HEK293 (cell line): ENCODE measurements around the gene WASF2.

Source experiments
- GLIS1 ChIP-seq: fragments of 450-650 bp; formaldehyde crosslinking; IDR thresholded peaks from 2 replicates; pipeline ENCODE4 v1.5.1; 2016; ENCODE audit warnings: missing biosample characterization, missing genetic modification characterization
- IKZF3 ChIP-seq: fragments of 450-650 bp; IDR thresholded peaks from 2 replicates; pipeline ENCODE4 v1.5.0; 2018; ENCODE audit warnings: missing biosample characterization, mild to moderate bottlenecking, missing genetic modification characterization, moderate library complexity
- PRDM1 ChIP-seq: fragments of 450-650 bp; formaldehyde crosslinking; IDR thresholded peaks from 2 replicates; pipeline ENCODE4; 2016; ENCODE audit warnings: missing biosample characterization, missing genetic modification characterization
- YY1 ChIP-seq: fragments of 450-650 bp; formaldehyde crosslinking; IDR thresholded peaks from 2 replicates; pipeline ENCODE4 v1.5.1; 2018; ENCODE audit warnings: missing biosample characterization, missing genetic modification characterization
- ZBTB8A ChIP-seq: fragments of 450-650 bp; formaldehyde crosslinking; IDR thresholded peaks from 2 replicates; pipeline ENCODE4 v1.5.1; 2016; ENCODE audit warnings: missing biosample characterization, missing genetic modification characterization
- ZFP3 ChIP-seq: fragments of 450-650 bp; formaldehyde crosslinking; IDR thresholded peaks from 2 replicates; pipeline ENCODE4 v1.5.1; 2016; ENCODE audit warnings: low read depth, missing biosample characterization, missing genetic modification characterization
- ZFP41 ChIP-seq: fragments of 450-650 bp; formaldehyde crosslinking; IDR thresholded peaks from 2 replicates; pipeline ENCODE4 v1.5.1; 2016; ENCODE audit warnings: missing biosample characterization, missing genetic modification characterization, borderline replicate concordance
- ZNF121 ChIP-seq: fragments of 450-650 bp; formaldehyde crosslinking; IDR thresholded peaks from 2 replicates; pipeline ENCODE4 v1.5.1; 2016; ENCODE audit warnings: missing biosample characterization, missing genetic modification characterization
- ZNF132 ChIP-seq: fragments of 450-650 bp; formaldehyde crosslinking; IDR thresholded peaks from 2 replicates; pipeline ENCODE4 v1.5.1; 2017; ENCODE audit warnings: missing biosample characterization, missing genetic modification characterization, borderline replicate concordance
- ZNF148 ChIP-seq: fragments of 450-650 bp; formaldehyde crosslinking; IDR thresholded peaks from 2 replicates; pipeline ENCODE4 v1.5.0; 2017; ENCODE audit warnings: missing biosample characterization, missing genetic modification characterization, borderline replicate concordance
- ZNF155 ChIP-seq: fragments of 450-650 bp; formaldehyde crosslinking; IDR thresholded peaks from 2 replicates; pipeline ENCODE4 v1.5.1; 2016; ENCODE audit warnings: missing biosample characterization, missing genetic modification characterization
- ZNF211 ChIP-seq: fragments of 450-650 bp; formaldehyde crosslinking; IDR thresholded peaks from 2 replicates; pipeline ENCODE4 v1.5.1; 2016; ENCODE audit warnings: low read depth, missing biosample characterization, missing genetic modification characterization
- ZNF292 ChIP-seq: fragments of 450-650 bp; formaldehyde crosslinking; IDR thresholded peaks from 2 replicates; pipeline ENCODE4 v1.5.1; 2016; ENCODE audit warnings: low read depth, missing biosample characterization, missing genetic modification characterization, borderline replicate concordance
- ZNF335 ChIP-seq: fragments of 450-650 bp; formaldehyde crosslinking; conservative IDR thresholded peaks from 2 replicates; pipeline ENCODE4 v1.5.1; 2016; ENCODE audit warnings: missing biosample characterization, missing genetic modification characterization
- ZNF416 ChIP-seq: fragments of 450-650 bp; formaldehyde crosslinking; IDR thresholded peaks from 2 replicates; pipeline ENCODE4 v1.5.1; 2016; ENCODE audit warnings: missing biosample characterization, missing genetic modification characterization
- ZNF423 ChIP-seq: fragments of 450-650 bp; formaldehyde crosslinking; IDR thresholded peaks from 2 replicates; pipeline ENCODE4 v1.5.1; 2016; ENCODE audit warnings: missing biosample characterization, missing genetic modification characterization
- ZNF555 ChIP-seq: fragments of 450-650 bp; formaldehyde crosslinking; conservative IDR thresholded peaks from 2 replicates; pipeline ENCODE4 v1.5.1; 2017; ENCODE audit warnings: missing biosample characterization, mild to moderate bottlenecking, missing genetic modification characterization, inconsistent platforms
- ZNF747 ChIP-seq: fragments of 450-650 bp; formaldehyde crosslinking; IDR thresholded peaks from 2 replicates; pipeline ENCODE4 v1.5.1; 2016; ENCODE audit warnings: missing biosample characterization, missing genetic modification characterization
- ZNF768 ChIP-seq: fragments of 450-650 bp; formaldehyde crosslinking; IDR thresholded peaks from 2 replicates; pipeline ENCODE4 v1.5.1; 2018; ENCODE audit warnings: missing biosample characterization, mild to moderate bottlenecking, missing genetic modification characterization
- TF ChIP-seq, protein P1 (sequence below): fragments of 450-650 bp; formaldehyde crosslinking; conservative IDR thresholded peaks from 2 replicates; pipeline ENCODE4 v1.5.1; 2016; ENCODE audit warnings: low read depth, missing biosample characterization, missing genetic modification characterization
- TF ChIP-seq, protein P2 (sequence below): fragments of 450-650 bp; formaldehyde crosslinking; IDR thresholded peaks from 2 replicates; pipeline ENCODE4 v1.5.1; 2017; ENCODE audit warnings: missing biosample characterization, missing genetic modification characterization
- TF ChIP-seq, protein P3 (sequence below): fragments of 450-650 bp; formaldehyde crosslinking; IDR thresholded peaks from 2 replicates; pipeline ENCODE4 v1.5.1; 2016; ENCODE audit warnings: missing biosample characterization, missing genetic modification characterization
- TF ChIP-seq, protein P4 (sequence below): fragments of 450-650 bp; formaldehyde crosslinking; IDR thresholded peaks from 2 replicates; pipeline ENCODE4 v1.5.1; 2016; ENCODE audit warnings: missing biosample characterization, missing genetic modification characterization

WASF2 gene

GRCh38 chr1:27367160-27367650 lies 122.8 kb downstream of the WASF2 start (continued):
- no peak for TF ChIP-seq PRDM1 (tag by site-specific recombination)
- TF ChIP-seq, protein P1, sequence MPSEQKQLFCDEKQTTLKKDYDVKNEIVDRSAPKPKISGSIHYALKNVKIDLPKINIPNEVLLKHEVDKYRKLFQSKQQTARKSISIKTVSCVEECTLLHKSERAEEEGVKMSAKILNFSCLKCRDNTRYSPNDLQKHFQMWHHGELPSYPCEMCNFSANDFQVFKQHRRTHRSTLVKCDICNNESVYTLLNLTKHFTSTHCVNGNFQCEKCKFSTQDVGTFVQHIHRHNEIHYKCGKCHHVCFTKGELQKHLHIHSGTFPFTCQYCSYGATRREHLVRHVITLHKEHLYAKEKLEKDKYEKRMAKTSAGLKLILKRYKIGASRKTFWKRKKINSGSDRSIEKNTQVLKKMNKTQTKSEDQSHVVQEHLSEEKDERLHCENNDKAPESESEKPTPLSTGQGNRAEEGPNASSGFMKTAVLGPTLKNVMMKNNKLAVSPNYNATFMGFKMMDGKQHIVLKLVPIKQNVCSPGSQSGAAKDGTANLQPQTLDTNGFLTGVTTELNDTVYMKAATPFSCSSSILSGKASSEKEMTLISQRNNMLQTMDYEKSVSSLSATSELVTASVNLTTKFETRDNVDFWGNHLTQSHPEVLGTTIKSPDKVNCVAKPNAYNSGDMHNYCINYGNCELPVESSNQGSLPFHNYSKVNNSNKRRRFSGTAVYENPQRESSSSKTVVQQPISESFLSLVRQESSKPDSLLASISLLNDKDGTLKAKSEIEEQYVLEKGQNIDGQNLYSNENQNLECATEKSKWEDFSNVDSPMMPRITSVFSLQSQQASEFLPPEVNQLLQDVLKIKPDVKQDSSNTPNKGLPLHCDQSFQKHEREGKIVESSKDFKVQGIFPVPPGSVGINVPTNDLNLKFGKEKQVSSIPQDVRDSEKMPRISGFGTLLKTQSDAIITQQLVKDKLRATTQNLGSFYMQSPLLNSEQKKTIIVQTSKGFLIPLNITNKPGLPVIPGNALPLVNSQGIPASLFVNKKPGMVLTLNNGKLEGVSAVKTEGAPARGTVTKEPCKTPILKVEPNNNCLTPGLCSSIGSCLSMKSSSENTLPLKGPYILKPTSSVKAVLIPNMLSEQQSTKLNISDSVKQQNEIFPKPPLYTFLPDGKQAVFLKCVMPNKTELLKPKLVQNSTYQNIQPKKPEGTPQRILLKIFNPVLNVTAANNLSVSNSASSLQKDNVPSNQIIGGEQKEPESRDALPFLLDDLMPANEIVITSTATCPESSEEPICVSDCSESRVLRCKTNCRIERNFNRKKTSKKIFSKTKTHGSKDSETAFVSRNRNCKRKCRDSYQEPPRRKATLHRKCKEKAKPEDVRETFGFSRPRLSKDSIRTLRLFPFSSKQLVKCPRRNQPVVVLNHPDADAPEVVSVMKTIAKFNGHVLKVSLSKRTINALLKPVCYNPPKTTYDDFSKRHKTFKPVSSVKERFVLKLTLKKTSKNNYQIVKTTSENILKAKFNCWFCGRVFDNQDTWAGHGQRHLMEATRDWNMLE (tag by site-specific recombination): no peak
- no peak for TF ChIP-seq ZFP41 (tag by site-specific recombination)
- no peak for TF ChIP-seq ZNF416
- TF ChIP-seq ZNF292: no peak
- TF ChIP-seq GLIS1 (tag by site-specific recombination): no peak
- no peak for TF ChIP-seq ZNF768
- TF ChIP-seq, protein P2, sequence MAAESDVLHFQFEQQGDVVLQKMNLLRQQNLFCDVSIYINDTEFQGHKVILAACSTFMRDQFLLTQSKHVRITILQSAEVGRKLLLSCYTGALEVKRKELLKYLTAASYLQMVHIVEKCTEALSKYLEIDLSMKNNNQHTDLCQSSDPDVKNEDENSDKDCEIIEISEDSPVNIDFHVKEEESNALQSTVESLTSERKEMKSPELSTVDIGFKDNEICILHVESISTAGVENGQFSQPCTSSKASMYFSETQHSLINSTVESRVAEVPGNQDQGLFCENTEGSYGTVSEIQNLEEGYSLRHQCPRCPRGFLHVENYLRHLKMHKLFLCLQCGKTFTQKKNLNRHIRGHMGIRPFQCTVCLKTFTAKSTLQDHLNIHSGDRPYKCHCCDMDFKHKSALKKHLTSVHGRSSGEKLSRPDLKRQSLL (tag by site-specific recombination): no peak
- no peak for TF ChIP-seq ZNF155
- TF ChIP-seq ZNF555: no peak
- no peak for TF ChIP-seq ZNF747 (tag by site-specific recombination)
- TF ChIP-seq ZNF132: no peak
- no peak for TF ChIP-seq ZBTB8A (tag by site-specific recombination)
- TF ChIP-seq, protein P3, sequence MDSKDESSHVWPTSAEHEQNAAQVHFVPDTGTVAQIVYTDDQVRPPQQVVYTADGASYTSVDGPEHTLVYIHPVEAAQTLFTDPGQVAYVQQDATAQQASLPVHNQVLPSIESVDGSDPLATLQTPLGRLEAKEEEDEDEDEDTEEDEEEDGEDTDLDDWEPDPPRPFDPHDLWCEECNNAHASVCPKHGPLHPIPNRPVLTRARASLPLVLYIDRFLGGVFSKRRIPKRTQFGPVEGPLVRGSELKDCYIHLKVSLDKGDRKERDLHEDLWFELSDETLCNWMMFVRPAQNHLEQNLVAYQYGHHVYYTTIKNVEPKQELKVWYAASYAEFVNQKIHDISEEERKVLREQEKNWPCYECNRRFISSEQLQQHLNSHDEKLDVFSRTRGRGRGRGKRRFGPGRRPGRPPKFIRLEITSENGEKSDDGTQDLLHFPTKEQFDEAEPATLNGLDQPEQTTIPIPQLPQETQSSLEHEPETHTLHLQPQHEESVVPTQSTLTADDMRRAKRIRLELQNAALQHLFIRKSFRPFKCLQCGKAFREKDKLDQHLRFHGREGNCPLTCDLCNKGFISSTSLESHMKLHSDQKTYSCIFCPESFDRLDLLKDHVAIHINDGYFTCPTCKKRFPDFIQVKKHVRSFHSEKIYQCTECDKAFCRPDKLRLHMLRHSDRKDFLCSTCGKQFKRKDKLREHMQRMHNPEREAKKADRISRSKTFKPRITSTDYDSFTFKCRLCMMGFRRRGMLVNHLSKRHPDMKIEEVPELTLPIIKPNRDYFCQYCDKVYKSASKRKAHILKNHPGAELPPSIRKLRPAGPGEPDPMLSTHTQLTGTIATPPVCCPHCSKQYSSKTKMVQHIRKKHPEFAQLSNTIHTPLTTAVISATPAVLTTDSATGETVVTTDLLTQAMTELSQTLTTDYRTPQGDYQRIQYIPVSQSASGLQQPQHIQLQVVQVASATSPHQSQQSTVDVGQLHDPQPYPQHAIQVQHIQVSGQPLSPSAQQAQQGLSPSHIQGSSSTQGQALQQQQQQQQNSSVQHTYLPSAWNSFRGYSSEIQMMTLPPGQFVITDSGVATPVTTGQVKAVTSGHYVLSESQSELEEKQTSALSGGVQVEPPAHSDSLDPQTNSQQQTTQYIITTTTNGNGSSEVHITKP (tag by site-specific recombination): no peak
- TF ChIP-seq ZNF423: no peak
- TF ChIP-seq ZNF335: peak; percentile 87
- TF ChIP-seq ZNF121 (tag by site-specific recombination): no peak
- TF ChIP-seq ZFP3: no peak
- TF ChIP-seq ZNF211: no peak
- no peak for TF ChIP-seq ZNF148 (tag by site-specific recombination)
- no peak for TF ChIP-seq YY1
- TF ChIP-seq IKZF3 (tag by site-specific recombination): no peak
- TF ChIP-seq, protein P4, sequence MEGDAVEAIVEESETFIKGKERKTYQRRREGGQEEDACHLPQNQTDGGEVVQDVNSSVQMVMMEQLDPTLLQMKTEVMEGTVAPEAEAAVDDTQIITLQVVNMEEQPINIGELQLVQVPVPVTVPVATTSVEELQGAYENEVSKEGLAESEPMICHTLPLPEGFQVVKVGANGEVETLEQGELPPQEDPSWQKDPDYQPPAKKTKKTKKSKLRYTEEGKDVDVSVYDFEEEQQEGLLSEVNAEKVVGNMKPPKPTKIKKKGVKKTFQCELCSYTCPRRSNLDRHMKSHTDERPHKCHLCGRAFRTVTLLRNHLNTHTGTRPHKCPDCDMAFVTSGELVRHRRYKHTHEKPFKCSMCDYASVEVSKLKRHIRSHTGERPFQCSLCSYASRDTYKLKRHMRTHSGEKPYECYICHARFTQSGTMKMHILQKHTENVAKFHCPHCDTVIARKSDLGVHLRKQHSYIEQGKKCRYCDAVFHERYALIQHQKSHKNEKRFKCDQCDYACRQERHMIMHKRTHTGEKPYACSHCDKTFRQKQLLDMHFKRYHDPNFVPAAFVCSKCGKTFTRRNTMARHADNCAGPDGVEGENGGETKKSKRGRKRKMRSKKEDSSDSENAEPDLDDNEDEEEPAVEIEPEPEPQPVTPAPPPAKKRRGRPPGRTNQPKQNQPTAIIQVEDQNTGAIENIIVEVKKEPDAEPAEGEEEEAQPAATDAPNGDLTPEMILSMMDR (tag by site-specific recombination): no peak
